Fibroblast of peridontal ligament (primary cell): Measurements from ENCODE around the gene TIMM50.

Source experiments
- DNase-seq: peaks from one replicate; pipeline ENCODE4 v3.0.0-alpha.2; 2010; ENCODE audit errors: extremely low read depth

TIMM50 gene

GRCh38 chr19:39500543-39500942 is 19.9 kb downstream of the TIMM50 start:
- no peak for DNase-seq

GRCh38 chr19:39501340-39501739 is 20.7 kb downstream of the TIMM50 start:
- DNase-seq = no peak

GRCh38 chr19:39502640-39503417 is 22.2 kb downstream of the TIMM50 start:
- peak; percentile 41 for DNase-seq

GRCh38 chr19:39506598-39506943 is 25.9 kb downstream of the TIMM50 start:
- DNase-seq = no peak

GRCh38 chr19:39506944-39507714 is 26.5 kb downstream of the TIMM50 start:
- DNase-seq = peak; percentile 27

GRCh38 chr19:39507715-39508364 is 27.2 kb downstream of the TIMM50 start:
- no peak for DNase-seq

- DNase-seq = no peak
Measured at GRCh38 chr19:39508629-39509028, 28.0 kb downstream of the TIMM50 start.

GRCh38 chr19:39509233-39509632 is 28.6 kb downstream of the TIMM50 start:
- DNase-seq = no peak

- DNase-seq = no peak
Measured at GRCh38 chr19:39512988-39513387, 32.4 kb downstream of the TIMM50 start.

- no peak for DNase-seq
Measured at GRCh38 chr19:39514840-39515550, 34.4 kb downstream of the TIMM50 start, which contains the start of gene SELENOV. SELENOV (plus strand) TSS chr19:39515139; CDS start chr19:39515213, 74 bp downstream.

- DNase-seq = no peak
Measured at GRCh38 chr19:39515551-39516191, 35.0 kb downstream of the TIMM50 start.

GRCh38 chr19:39516270-39516669 is 35.6 kb downstream of the TIMM50 start:
- no peak for DNase-seq

GRCh38 chr19:39517432-39517831 is 36.8 kb downstream of the TIMM50 start:
- no peak for DNase-seq

GRCh38 chr19:39518458-39518857 is 37.8 kb downstream of the TIMM50 start:
- DNase-seq = no peak

- DNase-seq = no peak
Measured at GRCh38 chr19:39518975-39519374, 38.3 kb downstream of the TIMM50 start.

- no peak for DNase-seq
Measured at GRCh38 chr19:39520541-39521484, 40.2 kb downstream of the TIMM50 start.

GRCh38 chr19:39524495-39524894 is 43.9 kb downstream of the TIMM50 start:
- DNase-seq = no peak

- DNase-seq = no peak
Measured at GRCh38 chr19:39525205-39525604, 44.6 kb downstream of the TIMM50 start.

GRCh38 chr19:39531834-39532232 is 51.2 kb downstream of the TIMM50 start:
- no peak for DNase-seq
